ENCODE data around the gene FARP1.
"Not testable (repeated sequence)": the region's sequence is repeated elsewhere in the genome, so short reads cannot be mapped to it uniquely, and the experiment has no call there.

FARP1 gene

GRCh38 chr13:98390086-98390715 is 247.3 kb downstream of the FARP1 start:
- no peak for FAIRE-seq
- DNase-seq (ENCODE audit: low spot score): no peak

- FAIRE-seq (no peak), DNase-seq (ENCODE audit: low spot score) (no peak)
Observed at GRCh38 chr13:98393873-98394272, 251.0 kb downstream of the FARP1 start.

GRCh38 chr13:98394820-98395510 is 252.1 kb downstream of the FARP1 start:
- no peak for FAIRE-seq
- DNase-seq (ENCODE audit: low spot score): no peak

DNA sequence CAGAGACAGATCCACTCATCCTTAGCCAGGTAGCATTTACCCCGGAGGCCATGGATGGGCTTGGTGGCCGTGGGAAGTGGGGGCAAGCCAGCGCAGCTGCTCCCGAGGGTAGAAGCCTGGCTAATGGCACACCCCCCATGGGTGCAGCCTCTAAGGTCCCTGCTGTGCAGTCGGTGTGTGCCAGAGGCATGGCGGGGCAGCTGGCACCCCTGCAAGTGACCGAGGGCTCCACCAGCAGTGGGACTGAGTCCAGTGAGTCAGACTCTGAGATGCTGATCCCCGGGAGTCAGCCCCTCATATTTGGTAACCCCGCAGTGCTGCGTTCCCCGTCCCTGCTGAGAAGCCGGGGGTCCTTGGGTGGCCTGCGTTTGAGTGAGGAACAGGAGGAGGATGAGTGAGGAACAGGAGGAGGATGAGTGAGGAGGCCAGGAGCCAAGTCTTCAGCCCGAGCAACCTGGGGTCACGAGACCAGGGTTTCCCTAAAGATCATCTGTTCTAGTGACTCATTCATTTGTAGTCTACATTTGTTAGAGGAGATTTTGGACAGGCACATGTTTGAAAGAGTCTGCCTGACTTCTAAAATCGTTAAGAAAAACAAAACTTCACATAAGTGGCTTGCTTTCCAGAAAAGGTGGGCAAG is 253.3 kb downstream of the FARP1 start:
- DNase-seq (ENCODE audit: low spot score): no peak
- no peak for FAIRE-seq

GRCh38 chr13:98397221-98397620 is 254.3 kb downstream of the FARP1 start:
- FAIRE-seq: no peak

DNA sequence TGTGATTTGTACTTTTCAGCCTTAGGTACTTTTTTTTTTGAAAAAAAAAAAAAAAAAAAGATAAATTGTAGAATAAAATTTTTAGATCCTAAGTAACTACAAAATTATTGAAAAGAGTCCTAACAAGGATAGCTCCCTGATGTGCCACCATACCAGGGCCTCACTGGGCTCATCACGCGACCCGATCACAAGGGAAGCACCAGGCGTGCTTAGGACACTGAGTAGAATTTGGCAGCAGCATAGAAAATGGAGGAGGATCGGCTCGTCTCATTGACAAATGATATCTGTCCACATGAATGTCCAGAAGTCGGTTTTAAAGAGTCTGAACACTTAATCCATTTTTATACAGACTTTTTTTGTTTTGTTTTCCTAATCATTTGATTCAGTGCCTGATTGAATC is 255.0 kb downstream of the FARP1 start:
- DNase-seq (ENCODE audit: low spot score): no peak
- no peak for FAIRE-seq

More at GRCh38 chr13:98397221-98397620, 254.3 kb downstream of the FARP1 start:
- DNase-seq (ENCODE audit: low spot score): no peak

GRCh38 chr13:98398581-98398980 is 255.7 kb downstream of the FARP1 start:
- no peak for DNase-seq (ENCODE audit: low spot score)
- no peak for FAIRE-seq

DNA sequence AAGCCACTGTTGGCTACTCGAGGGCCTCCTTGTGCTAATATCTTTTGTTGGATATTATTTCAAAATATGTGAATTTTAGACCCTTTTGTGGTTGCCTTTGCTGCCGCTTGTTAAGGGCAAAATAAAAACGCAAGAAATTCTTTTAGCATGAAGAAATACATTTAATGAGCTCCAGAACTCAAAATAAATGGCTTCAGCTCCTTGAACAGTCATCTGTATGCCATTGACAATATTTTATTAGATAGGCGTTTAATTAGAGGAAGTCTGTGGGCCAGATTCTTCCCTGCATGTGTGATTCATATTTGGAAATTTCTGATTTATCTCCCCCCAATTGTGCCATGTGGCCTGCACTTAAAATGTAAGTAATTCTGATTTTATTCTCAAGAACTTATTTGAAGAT is 256.9 kb downstream of the FARP1 start:
- DNase-seq (ENCODE audit: low spot score) (no peak), FAIRE-seq (no peak)

DNA sequence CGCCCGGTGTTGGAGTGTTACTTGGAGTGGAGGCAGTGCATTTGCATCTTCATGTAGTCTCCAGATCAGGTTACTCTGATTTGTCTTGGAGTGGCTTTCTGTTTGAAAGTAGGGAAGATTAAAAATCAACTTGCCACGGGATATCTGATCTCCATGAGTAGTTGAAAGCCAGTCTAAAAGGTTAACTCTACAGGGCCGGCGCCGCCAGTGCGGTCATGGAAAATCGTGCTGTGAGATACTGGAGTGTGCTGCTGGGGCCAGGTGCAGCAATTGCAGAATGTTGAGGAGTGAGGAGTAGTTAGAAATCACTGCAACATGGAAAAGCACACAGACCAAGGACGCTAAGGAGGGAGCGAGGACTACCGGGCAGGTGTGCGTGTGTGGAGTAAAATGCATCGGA is 259.0 kb downstream of the FARP1 start:
- FAIRE-seq (no peak), DNase-seq (ENCODE audit: low spot score) (no peak)

DNA sequence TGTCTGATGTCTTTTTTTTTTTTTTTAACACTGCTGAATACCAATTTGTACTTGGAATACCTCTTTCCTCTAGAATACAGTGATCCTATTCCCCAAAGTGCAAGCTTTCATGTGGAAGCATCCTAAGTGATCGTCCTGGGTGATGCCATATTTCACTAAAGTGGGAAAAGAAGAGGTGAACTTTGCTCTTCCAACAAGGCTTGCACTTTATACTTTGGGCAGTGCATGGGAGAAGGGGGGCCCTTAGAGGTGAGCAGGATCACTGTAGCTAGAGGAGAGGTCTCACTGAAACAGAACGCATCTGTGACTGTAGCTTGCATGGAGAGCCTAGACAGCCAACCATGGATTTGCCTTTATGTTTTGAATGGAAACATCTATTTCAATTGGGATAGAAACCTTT is 260.2 kb downstream of the FARP1 start:
- no peak for FAIRE-seq
- DNase-seq (ENCODE audit: low spot score): no peak

GRCh38 chr13:98405107-98405571 is 262.2 kb downstream of the FARP1 start:
- FAIRE-seq (no peak), DNase-seq (ENCODE audit: low spot score) (no peak)

- DNase-seq (ENCODE audit: low spot score): no peak
- FAIRE-seq: no peak
Observed at GRCh38 chr13:98405690-98406344, 262.9 kb downstream of the FARP1 start.

GRCh38 chr13:98406427-98406826 is 263.5 kb downstream of the FARP1 start:
- DNase-seq (ENCODE audit: low spot score) (no peak), FAIRE-seq (no peak)

DNA sequence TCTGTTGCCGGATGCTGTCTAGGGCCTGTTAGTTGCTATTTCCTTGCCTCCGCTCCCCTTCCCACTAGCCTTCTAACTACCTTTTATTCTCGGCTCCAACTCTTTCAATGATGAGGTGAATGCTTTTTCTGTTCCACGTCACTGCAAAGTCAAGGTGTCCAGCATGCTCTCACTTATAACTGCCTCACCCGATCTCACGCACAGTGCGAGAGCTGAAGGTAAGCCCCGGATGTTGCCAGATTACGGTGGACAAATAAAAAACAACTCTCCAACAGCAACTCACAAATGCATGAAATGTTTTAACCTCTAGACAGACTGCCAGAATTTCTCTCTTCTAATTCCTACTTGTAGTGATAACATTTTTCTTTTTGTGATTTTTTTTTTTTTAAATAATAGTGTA is 264.1 kb downstream of the FARP1 start:
- DNase-seq (ENCODE audit: low spot score) (no peak), FAIRE-seq (no peak)

- FAIRE-seq (no peak), DNase-seq (ENCODE audit: low spot score) (no peak)
Observed at GRCh38 chr13:98407575-98407974, 264.7 kb downstream of the FARP1 start.

GRCh38 chr13:98409281-98409680 is 266.4 kb downstream of the FARP1 start:
- no peak for FAIRE-seq

DNA sequence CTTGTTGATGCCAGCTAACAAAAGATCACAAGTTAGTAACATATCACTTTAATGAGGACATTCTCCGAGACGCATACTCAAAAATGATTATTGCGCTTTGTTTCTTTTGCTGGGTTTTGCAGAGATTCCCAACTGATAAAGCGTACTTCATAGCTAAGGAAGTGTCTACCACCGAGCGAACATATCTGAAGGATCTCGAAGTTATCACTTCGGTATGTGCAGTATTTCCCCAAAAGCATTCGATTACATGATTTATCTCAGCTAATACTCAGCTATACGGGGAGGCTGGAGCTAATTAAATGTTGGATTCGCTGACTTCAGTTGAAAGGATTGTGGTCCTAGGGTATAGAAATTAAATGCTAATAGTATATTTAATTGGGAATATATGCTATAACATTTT is 267.7 kb downstream of the FARP1 start:
- DNase-seq (ENCODE audit: low spot score) (no peak), FAIRE-seq (no peak)

More at GRCh38 chr13:98409281-98409680, 266.4 kb downstream of the FARP1 start:
- no peak for DNase-seq (ENCODE audit: low spot score)

DNA sequence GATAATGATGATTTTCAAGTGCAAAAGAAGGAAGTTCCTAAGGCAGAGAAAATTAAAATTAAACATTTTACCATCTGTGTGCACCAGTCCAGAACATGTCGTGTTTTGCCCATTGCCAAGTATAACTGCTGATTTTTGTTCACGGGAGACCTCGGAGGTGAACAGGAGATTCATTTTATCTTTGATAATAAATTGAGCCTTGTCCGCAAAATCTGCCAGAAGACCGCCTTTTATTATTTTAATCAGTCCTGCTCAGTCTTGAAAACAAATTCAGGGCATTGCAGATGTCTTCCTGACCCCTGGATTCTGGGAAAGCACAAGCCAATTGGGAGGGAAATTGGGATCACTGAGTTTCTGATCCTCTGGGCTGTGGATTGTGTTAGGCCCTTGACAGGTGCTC is 268.1 kb downstream of the FARP1 start:
- FAIRE-seq (no peak), DNase-seq (ENCODE audit: low spot score) (no peak)

DNA sequence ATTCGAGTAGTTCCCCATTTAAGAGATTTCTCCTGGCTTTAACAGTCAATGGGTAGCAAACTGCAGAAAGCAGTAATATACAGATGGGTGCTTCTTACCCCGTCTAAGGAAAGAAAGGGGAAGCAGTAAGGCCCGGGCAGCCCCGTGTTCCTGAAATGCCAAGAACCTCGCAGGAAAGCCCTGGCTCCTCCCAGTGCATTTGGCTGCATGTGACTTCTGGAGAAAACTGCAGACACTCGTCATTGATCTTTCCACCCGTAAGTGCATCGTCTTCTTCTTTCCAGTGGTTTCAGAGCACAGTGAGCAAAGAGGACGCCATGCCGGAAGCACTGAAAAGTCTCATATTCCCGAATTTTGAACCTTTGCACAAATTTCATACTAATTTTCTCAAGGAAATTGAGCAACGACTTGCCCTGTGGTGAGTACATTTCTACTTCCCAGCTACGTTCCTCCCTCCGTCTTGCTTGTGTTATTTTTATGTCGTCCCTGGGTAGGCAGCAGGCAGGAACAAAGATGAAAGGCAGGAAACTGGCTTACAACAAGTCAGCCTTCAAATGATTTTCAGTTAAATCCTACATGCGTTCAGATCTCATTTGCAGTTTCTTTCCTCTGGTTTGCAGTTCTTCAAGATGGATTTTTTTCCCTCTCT is 268.8 kb downstream of the FARP1 start:
- DNase-seq (ENCODE audit: low spot score) (no peak), FAIRE-seq (no peak)

DNA sequence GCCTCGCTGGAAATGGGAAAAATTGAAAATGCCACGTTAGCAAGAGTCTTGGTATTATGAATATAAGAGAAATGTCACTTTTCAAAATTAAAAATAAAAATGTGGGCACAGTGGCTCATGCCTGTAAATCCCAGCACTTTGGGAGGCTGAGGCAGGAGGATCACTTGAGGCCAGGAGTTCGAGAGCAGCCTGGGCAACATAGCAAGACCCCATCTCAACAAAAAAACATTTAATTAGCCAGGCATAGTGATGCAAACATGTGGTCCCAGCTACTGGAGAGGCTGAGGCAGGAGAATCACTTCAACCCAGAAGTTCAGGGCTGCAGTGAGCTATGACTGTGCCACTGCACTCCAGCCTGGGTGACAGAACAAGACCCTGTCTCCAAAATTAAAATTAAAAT is 270.4 kb downstream of the FARP1 start:
- not testable (repeated sequence) for FAIRE-seq; DNase-seq (ENCODE audit: low spot score)

DNA sequence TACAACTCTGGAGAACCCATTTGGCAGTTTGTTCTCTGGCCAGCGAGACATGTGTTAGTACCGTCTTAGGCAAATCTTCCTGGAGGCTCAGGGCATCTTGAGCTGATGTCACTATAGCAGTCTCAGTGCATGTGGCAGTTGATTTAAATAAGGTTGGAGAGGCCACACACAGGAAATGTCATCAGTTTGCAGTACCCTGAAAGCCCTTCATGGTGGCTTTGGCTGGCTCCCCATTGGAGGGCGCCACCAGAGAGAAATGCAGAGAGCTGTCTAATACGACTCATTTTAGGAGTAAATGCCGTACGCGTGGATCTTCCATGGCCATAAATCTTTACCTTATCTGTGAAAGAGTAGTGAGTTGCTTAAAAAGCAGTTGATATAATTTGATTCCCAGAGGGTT is 270.9 kb downstream of the FARP1 start:
- DNase-seq (ENCODE audit: low spot score): no peak
- no peak for FAIRE-seq
